Measurements from ENCODE around the gene ALPL.
"Not testable (repeated sequence)": the region's sequence is repeated elsewhere in the genome, so short reads cannot be mapped to it uniquely, and the experiment has no call there.

DNA sequence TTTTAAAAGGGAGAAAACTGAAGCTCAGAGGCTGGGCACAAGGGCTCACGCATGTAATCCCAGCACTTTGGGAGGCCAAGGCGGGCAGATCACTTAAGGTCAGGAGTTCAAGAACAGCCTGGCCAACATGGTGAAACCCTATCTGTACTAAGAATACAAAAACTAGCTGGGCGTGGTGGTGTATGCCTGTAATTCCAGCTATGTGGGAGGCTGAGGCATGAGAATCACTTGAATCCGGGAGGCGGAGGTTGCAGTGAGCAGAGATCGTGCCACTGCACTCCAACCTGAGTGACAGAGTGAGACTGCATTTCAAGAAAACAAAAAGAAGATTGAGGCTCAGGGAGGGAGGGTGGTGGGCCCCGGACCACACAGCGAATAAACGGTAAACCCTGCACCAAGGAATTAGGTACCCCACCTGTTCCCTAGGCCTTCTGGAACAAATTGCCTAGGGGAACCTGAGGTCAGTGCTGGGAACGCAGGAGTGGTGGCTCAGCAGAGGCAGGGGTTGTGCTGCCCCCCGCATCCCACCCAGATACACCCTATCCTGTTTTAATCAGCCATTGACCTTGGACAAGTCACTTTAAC, 10.4 kb downstream of the ALPL start:
- TF ChIP-seq, protein P1, sequence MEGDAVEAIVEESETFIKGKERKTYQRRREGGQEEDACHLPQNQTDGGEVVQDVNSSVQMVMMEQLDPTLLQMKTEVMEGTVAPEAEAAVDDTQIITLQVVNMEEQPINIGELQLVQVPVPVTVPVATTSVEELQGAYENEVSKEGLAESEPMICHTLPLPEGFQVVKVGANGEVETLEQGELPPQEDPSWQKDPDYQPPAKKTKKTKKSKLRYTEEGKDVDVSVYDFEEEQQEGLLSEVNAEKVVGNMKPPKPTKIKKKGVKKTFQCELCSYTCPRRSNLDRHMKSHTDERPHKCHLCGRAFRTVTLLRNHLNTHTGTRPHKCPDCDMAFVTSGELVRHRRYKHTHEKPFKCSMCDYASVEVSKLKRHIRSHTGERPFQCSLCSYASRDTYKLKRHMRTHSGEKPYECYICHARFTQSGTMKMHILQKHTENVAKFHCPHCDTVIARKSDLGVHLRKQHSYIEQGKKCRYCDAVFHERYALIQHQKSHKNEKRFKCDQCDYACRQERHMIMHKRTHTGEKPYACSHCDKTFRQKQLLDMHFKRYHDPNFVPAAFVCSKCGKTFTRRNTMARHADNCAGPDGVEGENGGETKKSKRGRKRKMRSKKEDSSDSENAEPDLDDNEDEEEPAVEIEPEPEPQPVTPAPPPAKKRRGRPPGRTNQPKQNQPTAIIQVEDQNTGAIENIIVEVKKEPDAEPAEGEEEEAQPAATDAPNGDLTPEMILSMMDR (IDR thresholded peaks at IDR 0.05) = not testable (repeated sequence)
- TF ChIP-seq POLR2AphosphoS5, EP300, POLR2A (IDR thresholded peaks at IDR 0.05): not testable (repeated sequence)
